ENCODE measurements around the gene RNF220.

RNF220 gene

GRCh38 chr1:44576456-44577150, 171.5 kb downstream of the RNF220 start:
- DNase-seq, result peak in 27 of 51 donors; percentile 9 to 66 (median 41)

- no peak for DNase-seq
These were observed 176.2 kb downstream of the RNF220 start for GRCh38 chr1:44581205-44581604.

GRCh38 chr1:44584167-44584566, 179.1 kb downstream of the RNF220 start:
- no peak for DNase-seq

- no peak for DNase-seq
These were observed 180.4 kb downstream of the RNF220 start for GRCh38 chr1:44585315-44585920.

- DNase-seq, result peak in 34 of 51 donors; percentile 8 to 79 (median 44)
These were observed 182.9 kb downstream of the RNF220 start for GRCh38 chr1:44587796-44588460.

GRCh38 chr1:44588551-44589210, 183.6 kb downstream of the RNF220 start:
- DNase-seq, result no peak

- DNase-seq, result no peak
These were observed 185.4 kb downstream of the RNF220 start for GRCh38 chr1:44590475-44590874.

GRCh38 chr1:44591381-44591780, 186.3 kb downstream of the RNF220 start:
- no peak for DNase-seq

GRCh38 chr1:44592208-44593145, 187.4 kb downstream of the RNF220 start:
- peak in 50 of 51 donors; percentile 18 to 96 (median 84) for DNase-seq

- DNase-seq, result peak in 5 of 51 donors; percentile 10 to 55 (median 20)
These were observed 189.3 kb downstream of the RNF220 start for GRCh38 chr1:44594353-44594752.

GRCh38 chr1:44594871-44595735, 190.0 kb downstream of the RNF220 start:
- DNase-seq, result peak; percentile 24 to 89 (median 68)

- DNase-seq, result no peak
These were observed 191.5 kb downstream of the RNF220 start for GRCh38 chr1:44596511-44596910.

- no peak for DNase-seq
These were observed 193.1 kb downstream of the RNF220 start for GRCh38 chr1:44598167-44598566.

- DNase-seq, result peak in 1 of 51 donors; percentile 19
These were observed 197.9 kb downstream of the RNF220 start for GRCh38 chr1:44602634-44603628.

GRCh38 chr1:44603718-44604117, 198.7 kb downstream of the RNF220 start:
- no peak for DNase-seq

GRCh38 chr1:44604157-44604955, 199.3 kb downstream of the RNF220 start:
- no peak for DNase-seq

GRCh38 chr1:44605914-44606615, 201.0 kb downstream of the RNF220 start:
- DNase-seq, result no peak
